GM18870 (cell line): ENCODE results near the gene METTL9.
"Not testable (repeated sequence)": the region's sequence is repeated elsewhere in the genome, so short reads cannot be mapped to it uniquely, and the experiment has no call there.

Source experiments
- ATAC-seq: cut with Tn5 transposase; IDR thresholded peaks from one replicate; pipeline ENCODE4 v1.9.1; 2021; ENCODE audit warnings: moderate library complexity; ENCODE audit not compliant: unreplicated experiment

METTL9 gene

GRCh38 chr16:21634216-21634615, 34.8 kb downstream of the METTL9 start:
- ATAC-seq, result no peak

GRCh38 chr16:21635694-21636093, 36.3 kb downstream of the METTL9 start:
- ATAC-seq, result not testable (repeated sequence)

GRCh38 chr16:21637032-21637968, 37.9 kb downstream of the METTL9 start:
- ATAC-seq, result no peak

- no peak for ATAC-seq
Observed at GRCh38 chr16:21638573-21638975, 39.2 kb downstream of the METTL9 start.

GRCh38 chr16:21639493-21639892, 40.1 kb downstream of the METTL9 start:
- no peak for ATAC-seq

- ATAC-seq, result no peak
Observed at GRCh38 chr16:21641916-21642315, 42.5 kb downstream of the METTL9 start.

GRCh38 chr16:21642861-21643260, 43.5 kb downstream of the METTL9 start:
- ATAC-seq, result no peak

GRCh38 chr16:21643785-21644184, 44.4 kb downstream of the METTL9 start:
- no peak for ATAC-seq

- no peak for ATAC-seq
Observed at GRCh38 chr16:21644674-21645073, 45.3 kb downstream of the METTL9 start.

GRCh38 chr16:21645261-21645721, 45.9 kb downstream of the METTL9 start:
- peak; percentile 43 for ATAC-seq

GRCh38 chr16:21646091-21646490, 46.7 kb downstream of the METTL9 start:
- no peak for ATAC-seq

GRCh38 chr16:21646721-21647561, 47.6 kb downstream of the METTL9 start:
- ATAC-seq, result peak; percentile 85

GRCh38 chr16:21647562-21648164, 48.3 kb downstream of the METTL9 start:
- peak; percentile 4 for ATAC-seq

- not testable (repeated sequence) for ATAC-seq
Observed at GRCh38 chr16:21649826-21650406, 50.5 kb downstream of the METTL9 start.

- no peak for ATAC-seq
Observed at GRCh38 chr16:21650521-21650920, 51.1 kb downstream of the METTL9 start.

- no peak for ATAC-seq
Observed at GRCh38 chr16:21651515-21651914, 52.1 kb downstream of the METTL9 start.

- no peak for ATAC-seq
Observed at GRCh38 chr16:21652453-21652852, 53.1 kb downstream of the METTL9 start, which contains the start of gene IGSF6. IGSF6 (minus strand) TSS chr16:21652608; CDS start chr16:21652598, 10 bp downstream.

- no peak for ATAC-seq
Observed at GRCh38 chr16:21653571-21653970, 54.2 kb downstream of the METTL9 start.

- no peak for ATAC-seq
Observed at GRCh38 chr16:21654466-21654865, 55.1 kb downstream of the METTL9 start.

GRCh38 chr16:21654881-21655280, 55.5 kb downstream of the METTL9 start:
- no peak for ATAC-seq
